NCI-H187 treated with DMSO at 0.1 percent for 48 hours (cell line): ENCODE measurements around the gene NUTM2A.
"Not testable (repeated sequence)": the region's sequence is repeated elsewhere in the genome, so short reads cannot be mapped to it uniquely, and the experiment has no call there.

Experiments used
- DNase-seq: peaks from one replicate; lab custom pipeline; 2025; lab: John Stamatoyannopoulos, UW

NUTM2A gene

GRCh38 chr10:87248818-87249353 lies 23.6 kb downstream of the NUTM2A start:
- not testable (repeated sequence) for DNase-seq

GRCh38 chr10:87280749-87281392 lies 55.6 kb downstream of the NUTM2A start:
- DNase-seq = not testable (repeated sequence)
